SH-SY5Y (cell line): ENCODE data around the gene PRKAG3.

Source experiments
- GATA2 ChIP-seq: IDR thresholded peaks from 2 replicates; pipeline ENCODE4 v1.6.1; 2011; ENCODE audit warnings: mild to moderate bottlenecking, low read depth, low read length
- GATA3 ChIP-seq: IDR thresholded peaks from 2 replicates; pipeline ENCODE4 v1.6.1; 2011; ENCODE audit warnings: low read depth, mild to moderate bottlenecking, low read length, moderate library complexity

DNA sequence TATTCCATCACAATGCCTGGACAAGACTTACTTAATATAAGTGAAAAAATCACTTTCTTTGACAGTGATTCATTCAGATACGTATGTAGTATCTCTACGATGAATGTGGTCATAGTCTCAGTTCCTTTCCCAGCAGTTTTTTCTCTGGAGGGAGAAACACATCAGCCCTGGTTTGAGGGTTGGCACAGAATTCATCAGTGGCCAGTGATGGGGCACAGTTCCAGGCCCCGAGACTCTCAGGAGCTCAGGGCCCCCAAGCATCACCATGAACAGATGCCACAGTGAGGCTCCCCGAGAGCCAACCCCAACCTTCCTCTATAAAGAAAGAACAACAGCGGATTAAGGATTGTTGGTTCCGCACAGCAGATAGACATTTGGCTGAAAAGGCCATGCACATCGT lies 12.5 kb downstream of the PRKAG3 start:
- TF ChIP-seq GATA3 (no peak), GATA2 (no peak)
